GM21423 (cell line): ENCODE measurements around the gene KIAA1958.

Source experiments
- ATAC-seq: cut with Tn5 transposase; IDR thresholded peaks from one replicate; pipeline ENCODE4 v1.9.1; 2021; ENCODE audit warnings: mild to moderate bottlenecking, moderate library complexity; ENCODE audit not compliant: unreplicated experiment

KIAA1958 gene, protein sequence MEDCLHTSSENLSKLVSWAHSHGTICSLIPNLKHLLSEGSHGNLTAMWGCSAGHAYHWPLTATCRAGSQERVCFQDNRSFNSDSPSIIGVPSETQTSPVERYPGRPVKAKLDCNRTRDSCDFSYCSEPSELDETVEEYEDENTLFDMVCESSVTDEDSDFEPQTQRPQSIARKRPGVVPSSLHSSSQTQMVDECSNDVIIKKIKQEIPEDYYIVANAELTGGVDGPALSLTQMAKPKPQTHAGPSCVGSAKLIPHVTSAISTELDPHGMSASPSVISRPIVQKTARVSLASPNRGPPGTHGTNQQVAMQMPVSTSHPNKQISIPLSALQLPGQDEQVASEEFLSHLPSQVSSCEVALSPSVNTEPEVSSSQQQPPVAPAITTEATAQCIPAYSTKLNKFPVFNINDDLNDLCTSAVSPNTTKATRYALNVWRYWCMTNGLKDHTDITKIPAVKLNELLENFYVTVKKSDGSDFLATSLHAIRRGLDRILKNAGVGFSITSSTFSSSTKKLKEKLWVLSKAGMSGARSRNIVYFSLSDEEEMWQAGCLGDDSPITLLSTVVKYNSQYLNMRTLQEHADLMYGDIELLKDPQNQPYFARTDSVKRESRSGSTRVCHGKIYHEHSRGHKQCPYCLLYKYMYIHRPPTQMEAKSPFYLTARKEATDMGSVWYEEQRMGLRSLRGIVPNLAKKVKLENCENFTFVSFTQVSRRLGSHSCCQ

GRCh38 chr9:112486221-112487007 lies at the start of gene KIAA1958:
TSS of gene KIAA1958 (plus strand) at chr9:112486827. CDS start at chr9:112574081, 87,254 bp downstream.
- ATAC-seq, result peak; percentile 85

GRCh38 chr9:112437406-112437805 lies 49.2 kb upstream of the KIAA1958 start:
- ATAC-seq, result no peak

- no peak for ATAC-seq
Measured at GRCh38 chr9:112439171-112439570, 47.5 kb upstream of the KIAA1958 start.

GRCh38 chr9:112439825-112440224 lies 46.8 kb upstream of the KIAA1958 start:
- no peak for ATAC-seq

- no peak for ATAC-seq
Measured at GRCh38 chr9:112443200-112443599, 43.4 kb upstream of the KIAA1958 start.

GRCh38 chr9:112443636-112444035 lies 43.0 kb upstream of the KIAA1958 start:
- ATAC-seq, result no peak

DNA sequence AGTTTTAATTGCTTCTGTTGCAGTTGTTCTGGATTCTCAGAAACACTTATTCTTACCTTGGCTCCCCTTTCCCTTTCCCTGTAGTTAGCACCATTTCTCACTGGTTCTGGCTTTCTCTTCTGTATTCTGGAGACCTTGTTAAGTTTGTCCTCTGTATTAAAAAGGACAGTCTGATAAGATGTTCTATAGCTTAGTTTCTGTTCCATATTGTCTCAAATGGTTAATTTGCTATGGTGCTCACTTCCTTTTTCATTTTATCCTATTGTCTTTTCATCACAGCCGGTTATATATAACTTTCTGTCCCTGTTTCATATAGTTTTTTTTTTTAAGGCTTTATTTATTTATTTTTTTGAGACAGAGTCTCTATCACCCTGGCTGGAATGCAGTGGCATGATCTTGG lies 41.4 kb upstream of the KIAA1958 start:
- no peak for ATAC-seq

DNA sequence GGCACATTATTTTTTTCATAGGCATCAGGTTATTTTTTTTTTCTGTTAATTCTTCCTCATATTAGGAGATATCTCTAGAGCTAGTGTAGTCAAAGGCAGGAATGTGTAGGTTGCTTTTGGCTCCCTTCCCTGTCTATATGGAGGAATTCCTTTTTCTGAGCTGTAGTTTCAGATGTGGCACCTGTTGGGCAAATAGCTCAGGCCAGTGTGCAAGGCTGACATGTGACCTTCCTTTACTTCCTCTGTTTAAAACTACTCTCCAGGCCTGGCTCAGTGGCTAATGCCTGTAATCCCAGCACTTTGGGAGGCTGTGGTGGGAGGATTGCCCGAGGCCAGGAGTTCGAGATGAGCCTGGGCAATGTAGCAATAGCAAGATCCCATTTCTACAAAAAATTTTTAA lies 40.5 kb upstream of the KIAA1958 start:
- ATAC-seq, result no peak

GRCh38 chr9:112446526-112446925 lies 40.1 kb upstream of the KIAA1958 start:
- ATAC-seq, result no peak

GRCh38 chr9:112447283-112447761 lies 39.3 kb upstream of the KIAA1958 start:
- ATAC-seq, result no peak

- ATAC-seq, result no peak
Measured at GRCh38 chr9:112462855-112463254, 23.8 kb upstream of the KIAA1958 start.

- ATAC-seq, result no peak
Measured at GRCh38 chr9:112465352-112465751, 21.3 kb upstream of the KIAA1958 start.

- ATAC-seq, result no peak
Measured at GRCh38 chr9:112472996-112473395, 13.6 kb upstream of the KIAA1958 start.

GRCh38 chr9:112473986-112474385 lies 12.6 kb upstream of the KIAA1958 start:
- ATAC-seq, result no peak

DNA sequence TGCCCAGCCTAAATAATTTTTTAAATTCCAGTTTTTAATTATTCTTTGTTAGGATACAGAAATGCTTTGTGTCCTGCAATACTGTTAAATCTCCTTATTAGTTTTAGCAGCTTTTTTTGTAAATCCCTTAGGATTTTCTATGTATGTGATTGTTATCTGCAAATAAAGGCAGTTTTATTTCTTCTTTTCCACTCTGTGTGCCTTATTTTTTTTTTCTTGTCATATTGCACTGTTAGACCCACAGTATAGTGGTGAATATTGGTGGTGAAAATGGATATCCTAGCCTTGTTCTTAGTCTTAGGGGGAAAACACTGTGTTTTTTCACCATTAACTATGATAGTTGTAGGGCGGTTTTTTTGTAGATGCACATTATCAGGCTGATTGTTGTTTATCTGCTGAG lies 11.3 kb upstream of the KIAA1958 start:
- ATAC-seq, result no peak

DNA sequence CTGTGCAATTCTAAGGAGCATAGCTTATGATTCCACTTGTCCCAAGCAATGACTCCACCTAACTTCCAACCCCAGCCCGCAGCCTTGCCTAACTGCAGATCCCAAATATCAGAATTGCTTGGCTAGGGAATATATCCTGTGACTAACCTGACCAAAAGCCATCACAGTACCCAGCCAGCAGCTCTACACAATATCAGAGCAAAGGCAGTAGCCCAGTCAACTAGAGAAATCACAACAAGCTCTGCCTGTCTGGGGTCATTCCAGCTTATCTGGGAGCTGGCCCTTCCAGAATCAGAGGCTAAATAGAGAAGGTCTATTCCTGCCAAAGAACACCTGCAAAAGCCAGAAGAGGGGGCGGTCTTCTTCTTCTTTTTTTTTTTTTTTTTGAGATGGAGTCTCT lies 9.3 kb upstream of the KIAA1958 start:
- no peak for ATAC-seq

DNA sequence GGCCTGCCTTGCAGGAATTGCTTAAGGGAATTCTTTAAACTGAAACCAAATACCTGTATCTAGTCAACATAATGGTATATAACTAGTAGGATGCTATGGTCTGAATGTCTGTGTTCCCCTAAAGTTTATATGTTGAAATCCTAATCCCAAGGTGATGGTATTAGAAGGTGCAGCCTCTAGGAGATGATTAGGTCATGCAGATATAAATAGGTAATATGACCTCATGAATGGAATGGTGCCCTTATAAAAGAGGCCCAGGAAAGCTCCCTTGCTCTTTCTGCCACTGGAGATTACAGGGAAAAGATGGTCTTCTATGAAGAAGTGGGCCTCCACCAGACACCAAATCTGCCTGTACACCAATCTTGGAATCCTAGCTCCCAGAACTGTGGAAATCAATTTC lies 7.4 kb upstream of the KIAA1958 start:
- ATAC-seq, result no peak

DNA sequence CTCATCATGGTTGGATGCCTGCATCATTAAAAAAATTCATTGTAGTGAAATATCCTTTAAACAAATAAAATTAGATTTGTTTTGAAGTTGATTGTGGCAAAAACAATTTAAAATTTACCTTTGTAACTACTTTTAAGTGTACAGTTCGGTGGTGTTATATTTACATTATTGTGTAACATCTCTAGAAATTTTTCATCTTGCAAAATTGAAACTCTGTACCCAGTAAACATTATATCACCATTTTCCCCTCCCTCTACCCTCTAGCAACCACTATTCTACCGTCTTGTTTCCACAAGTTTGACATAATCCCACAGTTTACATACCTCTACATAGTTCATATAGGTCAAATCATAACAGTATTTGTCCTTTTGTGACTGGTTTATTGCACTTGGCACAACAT lies 2.0 kb upstream of the KIAA1958 start:
- ATAC-seq, result no peak

DNA sequence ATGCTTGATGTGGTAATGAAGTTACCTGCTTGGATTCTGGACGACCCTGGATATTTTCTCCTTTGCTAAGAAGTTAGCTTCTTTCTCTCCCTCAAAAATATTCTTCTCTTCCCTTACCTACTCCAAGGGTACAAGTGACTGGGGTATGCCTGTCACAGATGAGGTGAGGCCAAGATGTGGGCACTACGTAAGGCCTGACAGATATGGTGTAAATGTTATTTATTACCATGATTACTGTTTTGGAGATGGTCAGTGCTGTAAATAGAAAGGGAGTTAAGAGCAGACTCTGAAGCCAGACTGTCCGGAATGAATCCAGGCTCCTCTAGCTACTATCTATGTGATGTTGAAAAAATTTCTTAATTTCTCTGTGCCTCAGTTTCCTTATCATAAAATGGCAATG lies 1.1 kb upstream of the KIAA1958 start:
- ATAC-seq, result no peak

- peak; percentile 38 for ATAC-seq
Measured at GRCh38 chr9:112487008-112487798, 576 bp downstream of the KIAA1958 start.
